A673 (cell line): Measurements from ENCODE around the gene IFI16. TPM values are rescaled to one million over a fixed set of nuclear protein-coding genes. Genes with fewer than 3 reads are reported as not detected.
"Not testable (repeated sequence)": the region's sequence is repeated elsewhere in the genome, so short reads cannot be mapped to it uniquely, and the experiment has no call there.

Experiments
- BruUV-seq: library from RNA; stranded (reverse); fragments of 400-500 nt; replicated peaks from 2 replicates; lab custom pipeline; 2021; lab: Mats Ljungman, UMichigan
- CTCF ChIA-PET: fragments of 300-600 bp; sonication (Branson Sonifier 250); formaldehyde crosslinking; loops from one replicate; lab custom pipeline; 2022; ENCODE audit warnings: antibody characterized with exemption; lab: Charles Lee
- POLR2A ChIA-PET: fragments of 300-600 bp; sonication (Branson Sonifier 250); formaldehyde crosslinking; loops from one replicate; lab custom pipeline; 2022; ENCODE audit warnings: antibody characterized with exemption; ENCODE audit not compliant: low non-redundant PET; lab: Charles Lee
- DNase-seq: peaks from one replicate; pipeline ENCODE4 v3.0.0-alpha.2; 2015; ENCODE audit warnings: low spot score
- H3K27ac ChIP-seq: fragments of 200-600 bp; sonication (generic); 2 replicates; pipeline ENCODE4 v1.5.1; 2016; ENCODE audit warnings: mixed run types, low read depth, mild to moderate bottlenecking, mixed read lengths, antibody characterized with exemption, low read length; ENCODE audit not compliant: poor library complexity, severe bottlenecking
- H3K27me3 ChIP-seq: fragments of 200-600 bp; sonication (generic); replicated peaks from 2 replicates; pipeline ENCODE4 v1.6.1; 2017; ENCODE audit warnings: mixed run types, low read depth, mild to moderate bottlenecking, mixed read lengths, antibody characterized with exemption, low read length; ENCODE audit not compliant: insufficient read depth, poor library complexity
- H3K36me3 ChIP-seq: fragments of 200-600 bp; sonication (generic); 2 replicates; pipeline ENCODE4 v1.6.1; 2016; ENCODE audit warnings: mixed run types, mild to moderate bottlenecking, mixed read lengths, antibody characterized with exemption, low read length; ENCODE audit not compliant: insufficient read depth, poor library complexity, severe bottlenecking
- H3K4me1 ChIP-seq: fragments of 200-600 bp; sonication (generic); 2 replicates; pipeline ENCODE4 v1.6.1; 2017; ENCODE audit warnings: mixed run types, mild to moderate bottlenecking, mixed read lengths, antibody characterized with exemption, low read length; ENCODE audit not compliant: insufficient read depth, poor library complexity, severe bottlenecking
- H3K4me3 ChIP-seq: fragments of 200-600 bp; sonication (generic); 2 replicates; pipeline ENCODE4 v1.5.1; 2016; ENCODE audit warnings: low read depth, mixed run types, mild to moderate bottlenecking, mixed read lengths, low read length; ENCODE audit not compliant: poor library complexity, severe bottlenecking
- H3K9me3 ChIP-seq: fragments of 200-600 bp; sonication (generic); 2 replicates; pipeline ENCODE4 v1.6.1; 2016; ENCODE audit warnings: mixed run types, low read depth, mild to moderate bottlenecking, mixed read lengths, antibody characterized with exemption, low read length; ENCODE audit not compliant: poor library complexity, severe bottlenecking
- CTCF ChIP-seq: fragments of 300-800, 200-600 bp; sonication (generic); conservative IDR thresholded peaks from 2 replicates; pipeline ENCODE4 v1.5.1; 2017; ENCODE audit warnings: low read depth, mild to moderate bottlenecking, antibody characterized with exemption, low read length, moderate library complexity, mixed read lengths
- EZH2 ChIP-seq: fragments of 200-600 bp; sonication (generic); IDR thresholded peaks from 2 replicates; pipeline ENCODE4 v1.6.1; 2017; ENCODE audit warnings: borderline replicate concordance, low read depth, mild to moderate bottlenecking, mixed read lengths, antibody characterized with exemption, low read length; ENCODE audit not compliant: poor library complexity, severe bottlenecking
- intact Hi-C: fragments of 100-400 bp; cut with micrococcal nuclease; formaldehyde crosslinking; loops from one replicate; pipeline ENCODE4 v1.10.0; 2022; ENCODE audit not compliant: unreplicated experiment
- total RNA-seq: library from RNA; stranded (reverse); gene quantifications from 2 replicates; pipeline ENCODE4 v1.2.3, GENCODE V29; 2021

The IFI16 gene
- total RNA-seq, 1 experiment from 2014 or later, result 87.4 TPM

GRCh38 chr1:159030877-159031447 lies 21.3 kb downstream of the IFI16 start:
- H3K27me3 ChIP-seq, result no peaks in the 10 kb centered on the region
- no peaks in the 10 kb centered on the region for H3K9me3 ChIP-seq
- POLR2A ChIA-PET, result interaction anchor here (0.6 kb wide), 1 partner anchor 25 kb away, joined by 13 read pairs; no protein-coding TSS in a partner anchor
- no TSS peak for BruUV-seq
- peaks cover 42% of the 10 kb centered on the region for H3K36me3 ChIP-seq
- peaks cover 4% of the 10 kb centered on the region for H3K4me1 ChIP-seq
- CTCF ChIA-PET, result no interaction called here
- no peak overlapping the region for H3K27ac ChIP-seq
- DNase-seq, result no peak
- no peak overlapping the region for H3K4me3 ChIP-seq
- intact Hi-C loops, result no loop called here
- no peak for TF ChIP-seq CTCF
- TF ChIP-seq EZH2, result no peak

DNA sequence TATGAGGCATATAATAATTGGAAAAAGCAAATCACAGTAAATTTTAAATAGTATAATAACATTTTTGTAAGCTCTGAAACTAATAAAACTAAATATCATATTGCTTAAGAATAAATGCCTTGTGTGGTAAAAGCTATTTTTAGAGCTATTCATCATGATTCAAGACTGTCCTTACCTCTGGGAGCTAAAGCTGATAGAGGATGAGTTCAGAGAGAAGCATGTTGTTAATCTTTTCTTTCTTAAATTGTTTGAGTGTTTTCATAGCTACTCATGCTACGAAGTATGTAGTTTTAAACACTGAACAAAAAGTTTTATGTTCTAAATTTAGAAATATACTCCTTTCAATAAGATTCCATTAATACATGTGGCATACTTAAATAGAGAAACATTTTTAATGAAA lies 30.5 kb downstream of the IFI16 start:
- DNase-seq, result no peak
- Histone ChIP-seq H3K36me3 (peaks cover 51% of the 10 kb centered on the region), H3K4me3 (no peak overlapping the region), H3K27ac (no peak overlapping the region), H3K4me1 (no peaks in the 10 kb centered on the region), H3K27me3 (no peaks in the 10 kb centered on the region), H3K9me3 (no peaks in the 10 kb centered on the region)
- CTCF ChIA-PET, result no interaction called here
- POLR2A ChIA-PET, result no interaction called here
- TF ChIP-seq CTCF (no peak), EZH2 (no peak)
- BruUV-seq, result no TSS peak
- intact Hi-C loops, result no loop called here

DNA sequence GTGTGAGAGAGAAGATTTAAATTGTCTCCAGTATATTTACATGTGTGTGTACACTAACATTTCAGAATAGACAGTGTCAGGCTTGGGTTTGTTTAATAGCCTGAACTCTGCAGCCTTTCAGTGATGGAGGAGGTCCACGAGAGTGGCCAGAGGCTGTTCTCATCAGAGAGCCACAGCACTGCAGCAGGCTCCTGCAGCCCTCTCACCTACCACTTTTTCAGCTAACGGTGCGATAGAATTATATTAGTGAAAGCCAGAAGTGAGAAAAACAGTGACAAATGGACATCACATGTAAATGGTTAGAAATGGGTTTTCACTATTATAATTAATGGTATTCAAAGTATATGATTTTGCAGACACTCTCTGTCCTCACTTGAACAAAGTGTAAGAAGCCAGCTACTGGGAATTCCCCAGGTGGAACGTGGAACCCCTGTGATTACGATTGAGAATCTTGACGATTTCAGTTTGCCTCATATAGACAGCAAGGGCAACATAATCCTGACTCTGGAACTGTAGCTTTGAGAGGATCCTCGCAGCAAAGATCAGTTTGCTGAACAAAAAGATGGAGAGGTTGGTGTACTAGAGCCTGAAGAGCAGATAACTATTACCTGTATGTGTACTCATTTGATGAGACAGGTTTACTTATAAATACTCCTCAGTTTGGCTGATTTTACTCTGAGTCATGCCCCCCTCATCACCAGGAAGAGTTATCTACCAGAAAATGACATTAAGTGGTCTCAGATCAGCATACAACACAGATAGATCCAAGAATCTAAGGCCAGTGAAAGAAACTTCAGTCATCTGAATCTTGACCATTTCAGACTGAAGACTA lies 31.4 kb downstream of the IFI16 start:
- no peaks in the 10 kb centered on the region for H3K27me3 ChIP-seq
- BruUV-seq, result no TSS peak
- no peaks in the 10 kb centered on the region for H3K4me1 ChIP-seq
- no peak for TF ChIP-seq EZH2
- TF ChIP-seq CTCF, result no peak
- H3K36me3 ChIP-seq, result peaks cover 51% of the 10 kb centered on the region
- intact Hi-C loops, result no loop called here
- no peaks in the 10 kb centered on the region for H3K9me3 ChIP-seq
- H3K27ac ChIP-seq, result no peak overlapping the region
- no peak for DNase-seq
- ChIA-PET POLR2A (no interaction called here), CTCF (no interaction called here)
- no peak overlapping the region for H3K4me3 ChIP-seq

GRCh38 chr1:159046486-159046885 lies 36.8 kb downstream of the IFI16 start:
- intact Hi-C loops, CTCF ChIA-PET, POLR2A ChIA-PET, H3K9me3 ChIP-seq, DNase-seq, H3K4me3 ChIP-seq, BruUV-seq, H3K27ac ChIP-seq, H3K27me3 ChIP-seq, H3K4me1 ChIP-seq: not testable (repeated sequence)
- peaks cover 38% of the 10 kb centered on the region for H3K36me3 ChIP-seq
